Measurements from ENCODE around the gene SGCA. TPM values are rescaled to one million over a fixed set of nuclear protein-coding genes. Genes with fewer than 3 reads are reported as not detected.
A peak's percentile ranks its signal among the peaks of the same experiment; 100 is the strongest.

The SGCA gene
- total and polyA plus RNA-seq, 2 of the 13 experiments (the other 11 are each of a cell fraction or from before 2014, with no cell fraction given): not detected

DNA sequence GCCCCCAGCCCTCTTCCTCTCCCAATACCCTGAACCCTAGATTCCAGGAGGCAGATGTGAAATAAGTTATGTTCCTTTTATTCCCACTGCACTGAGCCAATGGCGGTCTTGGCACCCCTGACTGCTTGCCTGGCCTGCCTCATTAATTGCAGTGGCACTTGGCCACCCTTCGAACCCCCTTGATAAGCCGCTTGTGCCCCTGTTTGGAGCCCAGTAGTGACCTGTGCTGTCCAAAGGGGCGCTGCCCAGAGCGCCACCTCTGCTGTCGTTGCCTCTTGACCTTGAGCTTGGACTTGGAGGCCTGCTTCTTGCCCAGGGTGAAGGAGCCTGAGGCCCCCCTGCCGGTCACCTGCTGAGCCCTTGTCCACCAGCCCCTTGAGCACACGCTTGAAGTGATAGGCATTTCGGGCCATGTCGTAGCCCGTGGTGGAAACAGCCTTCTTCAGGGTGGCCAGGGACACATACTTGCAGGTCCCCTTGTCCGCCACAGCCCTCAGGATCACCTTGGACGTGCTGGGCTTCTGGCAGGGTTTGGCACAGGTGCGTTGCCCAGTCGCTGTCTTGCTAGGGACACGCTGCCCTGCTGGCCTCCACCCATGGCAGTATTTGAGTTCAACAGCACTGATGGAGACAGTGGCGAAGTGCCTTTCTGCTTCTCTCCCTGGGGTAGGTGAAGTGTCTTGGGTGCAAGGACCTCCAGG, 5.7 kb downstream of the SGCA start (continued):
- TF ChIP-seq NFE2 (CRISPR knock-in tag; IDR thresholded peaks at IDR 0.05) (no peak), CENPT (CRISPR knock-in tag; IDR thresholded peaks at IDR 0.05; ENCODE audit: low read depth) (no peak), ZNF672 (CRISPR knock-in tag; IDR thresholded peaks at IDR 0.05) (no peak), MATR3 (CRISPR knock-in tag; IDR thresholded peaks at IDR 0.05) (0 out of 2 replicates have a peak, but pooled peaks have one; percentile 78), ZNF382 (CRISPR knock-in tag; IDR thresholded peaks at IDR 0.05; ENCODE audit: borderline replicate concordance) (no peak), FOXP1 (IDR thresholded peaks at IDR 0.05) (no peak), FOXP1 (CRISPR knock-in tag; IDR thresholded peaks at IDR 0.05) (no peak), ZNF687 (CRISPR knock-in tag; IDR thresholded peaks at IDR 0.05) (peak; percentile 30), ZNF768 (CRISPR knock-in tag; IDR thresholded peaks at IDR 0.05) (peak; percentile 27; the same call in 1 of the 2 replicates), SRSF1 (optimal IDR thresholded peaks at IDR 0.05; ENCODE audit: low read depth, low read length) (no peak), GRHL1 (CRISPR knock-in tag; conservative IDR thresholded peaks at IDR 0.05) (no peak), ZNF839 (CRISPR knock-in tag; IDR thresholded peaks at IDR 0.05; ENCODE audit: borderline replicate concordance) (no peak), RARA (CRISPR knock-in tag; IDR thresholded peaks at IDR 0.05) (no peak)
- TF ChIP-seq, protein P1, sequence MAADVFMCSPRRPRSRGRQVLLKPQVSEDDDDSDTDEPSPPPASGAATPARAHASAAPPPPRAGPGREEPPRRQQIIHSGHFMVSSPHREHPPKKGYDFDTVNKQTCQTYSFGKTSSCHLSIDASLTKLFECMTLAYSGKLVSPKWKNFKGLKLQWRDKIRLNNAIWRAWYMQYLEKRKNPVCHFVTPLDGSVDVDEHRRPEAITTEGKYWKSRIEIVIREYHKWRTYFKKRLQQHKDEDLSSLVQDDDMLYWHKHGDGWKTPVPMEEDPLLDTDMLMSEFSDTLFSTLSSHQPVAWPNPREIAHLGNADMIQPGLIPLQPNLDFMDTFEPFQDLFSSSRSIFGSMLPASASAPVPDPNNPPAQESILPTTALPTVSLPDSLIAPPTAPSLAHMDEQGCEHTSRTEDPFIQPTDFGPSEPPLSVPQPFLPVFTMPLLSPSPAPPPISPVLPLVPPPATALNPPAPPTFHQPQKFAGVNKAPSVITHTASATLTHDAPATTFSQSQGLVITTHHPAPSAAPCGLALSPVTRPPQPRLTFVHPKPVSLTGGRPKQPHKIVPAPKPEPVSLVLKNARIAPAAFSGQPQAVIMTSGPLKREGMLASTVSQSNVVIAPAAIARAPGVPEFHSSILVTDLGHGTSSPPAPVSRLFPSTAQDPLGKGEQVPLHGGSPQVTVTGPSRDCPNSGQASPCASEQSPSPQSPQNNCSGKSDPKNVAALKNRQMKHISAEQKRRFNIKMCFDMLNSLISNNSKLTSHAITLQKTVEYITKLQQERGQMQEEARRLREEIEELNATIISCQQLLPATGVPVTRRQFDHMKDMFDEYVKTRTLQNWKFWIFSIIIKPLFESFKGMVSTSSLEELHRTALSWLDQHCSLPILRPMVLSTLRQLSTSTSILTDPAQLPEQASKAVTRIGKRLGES (CRISPR knock-in tag; IDR thresholded peaks at IDR 0.05; ENCODE audit: borderline replicate concordance): no peak
